HG02623 (cell line): ENCODE measurements around the gene SPATA24.
"Not testable (repeated sequence)": the region's sequence is repeated elsewhere in the genome, so short reads cannot be mapped to it uniquely, and the experiment has no call there.

ENCODE experiments used
- ATAC-seq: cut with Tn5 transposase; IDR thresholded peaks from one replicate; pipeline ENCODE4 v1.9.1; 2021; ENCODE audit warnings: moderate library complexity; ENCODE audit not compliant: unreplicated experiment

SPATA24 gene

GRCh38 chr5:139355900-139356299 is 48.0 kb downstream of the SPATA24 start:
- not testable (repeated sequence) for ATAC-seq

GRCh38 chr5:139354186-139354585 is 49.7 kb downstream of the SPATA24 start:
- ATAC-seq, result no peak

GRCh38 chr5:139347863-139348262 is 56.0 kb downstream of the SPATA24 start:
- not testable (repeated sequence) for ATAC-seq
